Gastrocnemius medialis (tissue), 4 donors: Measurements from ENCODE around the gene FBLN7. TPM values are rescaled to one million over a fixed set of nuclear protein-coding genes. Genes with fewer than 3 reads are reported as not detected.

ENCODE experiments used
- ATAC-seq, 2 donors: fragments of 150-250 bp; one replicate each; pipeline ENCODE4 v1.9.1; 2016
- DNase-seq, 2 donors: peaks; one replicate each; pipeline ENCODE4 v3.0.0-alpha.2; 2019
- H3K27ac ChIP-seq, 4 donors: fragments of 200-600 bp; sonication (generic); 1 replicate in 1 of 4; 2 replicates in 3 of 4; pipeline ENCODE4 v1.5.1; 2016 to 2018; ENCODE audit warnings: mild to moderate bottlenecking in 2 of 4, moderate library complexity in 1 of 4
- H3K27me3 ChIP-seq, 3 donors: fragments of 200-600 bp; sonication (generic) in 2 of 3; 1 replicate in 1 of 3; 2 replicates in 2 of 3; pipeline versions ENCODE4 v1.5.1 to v1.6.0; 2016 to 2019; ENCODE audit warnings: mild to moderate bottlenecking in 1 of 3, moderate library complexity in 1 of 3
- H3K36me3 ChIP-seq, 2 donors: fragments of 200-600 bp; sonication (generic) in 1 of 2; one replicate each; pipeline ENCODE4 v1.5.1; 2017 to 2018
- H3K4me1 ChIP-seq, 2 donors: fragments of 200-600 bp; sonication (generic) in 1 of 2; one replicate each; pipeline ENCODE4 v1.5.1; 2016 to 2017; ENCODE audit warnings: mild to moderate bottlenecking in 2 of 2
- H3K4me3 ChIP-seq, 4 donors: fragments of 200-600 bp; sonication (generic) in 3 of 4; 1 replicate in 1 of 4; 2 replicates in 3 of 4; pipeline ENCODE4 v1.5.1; 2016 to 2019; ENCODE audit warnings: mild to moderate bottlenecking in 2 of 4
- H3K9me3 ChIP-seq, 3 donors: fragments of 200-600 bp; sonication (generic) in 2 of 3; 1 replicate in 1 of 3; 2 replicates in 2 of 3; pipeline ENCODE4 v1.5.1; 2016 to 2019
- POLR2A ChIP-seq, 2 donors: fragments of 450-650 bp; IDR thresholded peaks; one replicate each; pipeline ENCODE4 v1.6.1; 2017; ENCODE audit warnings: antibody characterized with exemption in 2 of 2, mild to moderate bottlenecking in 2 of 2, moderate library complexity in 2 of 2
- in situ Hi-C, 4 donors: fragments of 200-750 bp; cut with MboI; loops; one replicate each; pipeline versions ENCODE4 v1.15.0 to v1.8.0; 2017; ENCODE audit warnings: low sequenced_read_pairs in 4 of 4
- intact Hi-C: fragments of 100-400 bp; cut with DNase I; formaldehyde crosslinking; loops from one replicate; pipeline ENCODE4 v1.15.1; 2023; ENCODE audit warnings: low total_unique reads
- total RNA-seq, 4 donors: library from RNA; depleted of rRNA; stranded (reverse); fragments of >200 nt; gene quantifications; one replicate each; pipeline versions ENCODE4 v1.1.0 to v1.2.3, GENCODE V29; 2016
- TF ChIP-seq, protein P1 (sequence below), 5 experiments: fragments of 450-650 bp in 3 of 5; fragments of 200-600 bp in 2 of 5; sonication (generic) in 2 of 5; IDR thresholded peaks in 4 of 5; conservative IDR thresholded peaks in 1 of 5; 1 replicate in 4 of 5; 2 replicates in 1 of 5; pipeline ENCODE4 v1.5.1; 2016 to 2019; ENCODE audit warnings: antibody characterized with exemption in 5 of 5, mild to moderate bottlenecking in 3 of 5, moderate library complexity in 3 of 5

FBLN7 gene
- total RNA-seq, 4 donors from 2014 or later = 0.41 to 3.3 (median 0.54) TPM

DNA sequence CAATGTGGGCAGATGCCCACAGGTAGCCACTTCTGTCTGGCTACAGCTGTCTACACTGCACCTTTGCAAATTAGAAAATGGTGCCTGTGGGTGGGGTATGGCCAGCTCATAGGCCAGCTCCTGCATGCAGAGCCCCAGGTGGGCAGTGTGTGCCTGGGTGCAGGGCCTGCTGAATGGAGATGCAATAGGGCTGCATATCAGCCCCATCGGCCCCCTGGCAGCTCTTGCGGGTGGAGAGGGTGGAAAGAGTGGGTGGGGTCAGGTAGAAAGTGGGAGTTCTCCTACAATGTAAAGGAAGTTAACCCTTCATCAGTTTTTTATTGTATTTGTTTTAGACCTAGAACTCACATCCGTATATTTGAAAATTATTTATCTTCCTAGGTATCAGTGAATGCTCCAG is 37.1 kb downstream of the FBLN7 start:
- no peaks in the 10 kb centered on the region for H3K9me3 ChIP-seq
- intact Hi-C loops = no loop called here
- no peak for TF ChIP-seq POLR2A (IDR thresholded peaks at IDR 0.05)
- TF ChIP-seq, protein P1, sequence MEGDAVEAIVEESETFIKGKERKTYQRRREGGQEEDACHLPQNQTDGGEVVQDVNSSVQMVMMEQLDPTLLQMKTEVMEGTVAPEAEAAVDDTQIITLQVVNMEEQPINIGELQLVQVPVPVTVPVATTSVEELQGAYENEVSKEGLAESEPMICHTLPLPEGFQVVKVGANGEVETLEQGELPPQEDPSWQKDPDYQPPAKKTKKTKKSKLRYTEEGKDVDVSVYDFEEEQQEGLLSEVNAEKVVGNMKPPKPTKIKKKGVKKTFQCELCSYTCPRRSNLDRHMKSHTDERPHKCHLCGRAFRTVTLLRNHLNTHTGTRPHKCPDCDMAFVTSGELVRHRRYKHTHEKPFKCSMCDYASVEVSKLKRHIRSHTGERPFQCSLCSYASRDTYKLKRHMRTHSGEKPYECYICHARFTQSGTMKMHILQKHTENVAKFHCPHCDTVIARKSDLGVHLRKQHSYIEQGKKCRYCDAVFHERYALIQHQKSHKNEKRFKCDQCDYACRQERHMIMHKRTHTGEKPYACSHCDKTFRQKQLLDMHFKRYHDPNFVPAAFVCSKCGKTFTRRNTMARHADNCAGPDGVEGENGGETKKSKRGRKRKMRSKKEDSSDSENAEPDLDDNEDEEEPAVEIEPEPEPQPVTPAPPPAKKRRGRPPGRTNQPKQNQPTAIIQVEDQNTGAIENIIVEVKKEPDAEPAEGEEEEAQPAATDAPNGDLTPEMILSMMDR (IDR thresholded peaks at IDR 0.05 in 4 of 5, conservative IDR thresholded peaks at IDR 0.05 in 1 of 5) = no peak

DNA sequence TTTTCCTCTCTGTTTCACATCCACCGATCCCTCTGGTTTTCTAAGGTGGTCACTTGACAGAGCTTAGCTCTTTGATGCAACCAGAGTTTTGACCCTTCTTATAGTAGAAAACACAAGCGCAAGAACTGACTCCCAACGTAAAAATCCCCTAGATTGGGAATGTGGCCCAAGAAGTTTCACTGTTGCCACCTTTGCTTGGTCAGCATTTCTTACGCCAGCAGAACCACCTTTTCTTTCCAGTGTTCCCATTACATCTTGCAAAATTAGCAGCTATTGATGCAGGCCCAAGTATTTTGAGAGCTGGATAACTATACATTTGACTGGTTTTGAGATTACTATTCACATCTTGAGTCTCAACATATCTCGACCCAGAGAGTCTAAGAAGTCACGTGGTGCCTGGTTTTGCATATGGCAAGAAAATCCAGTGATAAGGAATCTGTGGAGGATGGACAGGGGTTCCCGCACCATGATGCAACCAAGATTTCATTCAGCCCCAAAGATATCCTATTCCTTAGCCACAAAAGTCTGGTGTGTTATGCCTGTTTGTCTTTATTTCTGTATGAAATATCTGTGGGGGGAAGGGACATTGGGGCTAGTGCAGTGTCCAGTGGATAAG is 37.9 kb downstream of the FBLN7 start:
- H3K9me3 ChIP-seq = no peaks in the 10 kb centered on the region
- TF ChIP-seq POLR2A (IDR thresholded peaks at IDR 0.05) = no peak
- TF ChIP-seq, protein P1 (IDR thresholded peaks at IDR 0.05 in 4 of 5, conservative IDR thresholded peaks at IDR 0.05 in 1 of 5) = no peak
- no peaks in the 10 kb centered on the region for H3K27me3 ChIP-seq
- ATAC-seq (no peak), DNase-seq (no peak)
- H3K27ac ChIP-seq = no peak overlapping the region
- H3K4me1 ChIP-seq = no peaks in the 10 kb centered on the region
- no peak overlapping the region for H3K4me3 ChIP-seq
- intact Hi-C loops = no loop called here
- H3K36me3 ChIP-seq = no peaks in the 10 kb centered on the region
- in situ Hi-C loops = no loop called here

More for the DNA sequence above, 37.1 kb downstream of the FBLN7 start:
- Histone ChIP-seq H3K4me3 (no peak overlapping the region), H3K27me3 (no peaks in the 10 kb centered on the region), H3K27ac (no peak overlapping the region), H3K36me3 (no peaks in the 10 kb centered on the region), H3K4me1 (no peaks in the 10 kb centered on the region)
- ATAC-seq (no peak), DNase-seq (no peak)
- in situ Hi-C loops = no loop called here

DNA sequence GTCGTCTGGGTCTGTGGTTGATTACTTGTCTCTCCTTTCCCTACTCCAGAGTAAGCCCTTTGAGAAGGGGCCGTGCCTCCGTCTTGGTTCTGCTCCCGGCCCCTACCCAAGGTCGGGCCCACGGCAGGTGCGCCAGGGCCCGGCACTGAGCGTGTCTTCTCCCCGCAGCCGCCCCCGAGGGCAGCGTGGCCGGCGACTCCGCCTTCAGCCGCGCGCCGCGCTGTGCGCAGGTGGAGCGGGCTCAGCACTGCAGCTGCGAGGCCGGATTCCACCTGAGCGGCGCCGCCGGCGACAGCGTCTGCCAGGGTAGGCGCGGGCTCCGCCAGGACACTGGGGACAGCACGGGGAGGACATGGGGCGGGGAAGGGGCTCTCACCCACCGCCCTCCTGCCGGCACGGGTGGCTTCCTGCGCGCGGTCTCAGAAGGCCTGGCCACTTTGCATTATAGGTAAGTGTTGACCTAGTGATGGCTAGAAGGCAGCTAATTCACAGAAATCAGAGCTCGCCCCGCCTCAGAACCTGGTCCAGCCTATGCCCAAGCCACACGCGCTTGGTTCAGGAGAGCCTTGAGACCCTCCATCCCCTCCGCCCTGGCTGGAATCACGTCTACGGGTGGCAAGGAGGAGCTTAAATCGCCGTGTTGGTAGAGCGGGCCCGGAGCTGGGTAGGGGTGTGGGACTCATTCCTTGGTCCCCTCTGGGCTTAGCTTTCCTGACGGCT is 43.5 kb downstream of the FBLN7 start:
- TF ChIP-seq, protein P1 (IDR thresholded peaks at IDR 0.05 in 4 of 5, conservative IDR thresholded peaks at IDR 0.05 in 1 of 5) = no peak
- no peak for TF ChIP-seq POLR2A (IDR thresholded peaks at IDR 0.05)
- Histone ChIP-seq H3K27ac (no peak overlapping the region), H3K9me3 (no peaks in the 10 kb centered on the region), H3K4me3 (no peak overlapping the region), H3K4me1 (no peaks in the 10 kb centered on the region), H3K27me3 (peaks cover 0 to 4% (median 0%) of the 10 kb centered on the region in 3 donors), H3K36me3 (no peaks in the 10 kb centered on the region)
- intact Hi-C loops = no loop called here
- in situ Hi-C loops = no loop called here
- DNase-seq (no peak), ATAC-seq (no peak)

DNA sequence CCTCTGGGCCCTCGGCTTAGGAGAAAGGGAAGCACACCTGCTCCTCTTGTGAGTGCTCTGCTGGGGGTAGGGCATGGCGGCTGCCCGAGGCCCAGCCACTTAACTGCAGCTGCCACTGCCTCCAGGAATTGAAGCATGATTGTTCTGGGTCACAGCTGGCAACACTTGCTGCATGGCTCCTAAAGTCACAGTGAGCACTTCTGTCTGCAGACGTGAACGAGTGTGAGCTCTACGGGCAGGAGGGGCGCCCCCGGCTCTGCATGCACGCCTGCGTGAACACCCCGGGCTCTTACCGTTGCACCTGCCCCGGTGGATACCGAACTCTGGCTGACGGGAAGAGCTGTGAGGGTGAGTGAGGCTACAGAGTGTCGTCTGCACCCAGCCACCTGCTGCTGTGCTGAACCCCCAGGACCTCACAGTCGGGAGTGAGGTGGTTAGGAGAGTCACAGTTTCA is 44.4 kb downstream of the FBLN7 start:
- Histone ChIP-seq H3K27me3 (peaks cover 0 to 4% (median 0%) of the 10 kb centered on the region in 3 donors), H3K9me3 (no peaks in the 10 kb centered on the region), H3K36me3 (no peaks in the 10 kb centered on the region), H3K4me3 (no peak overlapping the region), H3K4me1 (no peaks in the 10 kb centered on the region), H3K27ac (no peak overlapping the region)
- DNase-seq = no peak
- TF ChIP-seq, protein P1 (IDR thresholded peaks at IDR 0.05 in 4 of 5, conservative IDR thresholded peaks at IDR 0.05 in 1 of 5) = no peak
- TF ChIP-seq POLR2A (IDR thresholded peaks at IDR 0.05) = no peak
- intact Hi-C loops = no loop called here
- ATAC-seq = no peak
- in situ Hi-C loops = no loop called here
